GM12874 (cell line): Measurements from ENCODE around the gene FRAT2.

Source experiments
- TF ChIP-seq, protein P1 (sequence below): IDR thresholded peaks from 2 replicates; pipeline ENCODE4 v1.5.1; 2011; ENCODE audit warnings: low read depth, mild to moderate bottlenecking, control low read depth, low read length, moderate library complexity; ENCODE audit not compliant: insufficient read depth

FRAT2 gene

DNA sequence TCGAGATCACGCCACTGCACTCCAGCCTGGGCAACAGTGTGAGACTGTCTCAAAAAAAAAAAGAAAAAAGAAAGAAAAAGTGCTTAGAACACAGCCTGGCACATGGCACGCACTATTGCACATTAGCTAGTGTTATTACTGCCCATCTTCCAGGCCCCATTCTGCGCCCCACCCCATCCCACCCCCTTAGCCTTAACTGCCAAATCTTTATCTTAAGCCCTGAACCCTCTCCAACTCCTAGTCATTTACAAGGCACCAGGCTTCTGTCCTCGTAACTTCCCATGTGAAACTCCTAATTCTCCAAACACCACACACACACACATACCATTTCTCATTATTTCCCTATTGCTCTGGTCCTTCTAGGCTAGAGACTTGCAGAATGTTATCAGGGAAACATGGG, 4.8 kb downstream of the FRAT2 start:
- TF ChIP-seq, protein P1, sequence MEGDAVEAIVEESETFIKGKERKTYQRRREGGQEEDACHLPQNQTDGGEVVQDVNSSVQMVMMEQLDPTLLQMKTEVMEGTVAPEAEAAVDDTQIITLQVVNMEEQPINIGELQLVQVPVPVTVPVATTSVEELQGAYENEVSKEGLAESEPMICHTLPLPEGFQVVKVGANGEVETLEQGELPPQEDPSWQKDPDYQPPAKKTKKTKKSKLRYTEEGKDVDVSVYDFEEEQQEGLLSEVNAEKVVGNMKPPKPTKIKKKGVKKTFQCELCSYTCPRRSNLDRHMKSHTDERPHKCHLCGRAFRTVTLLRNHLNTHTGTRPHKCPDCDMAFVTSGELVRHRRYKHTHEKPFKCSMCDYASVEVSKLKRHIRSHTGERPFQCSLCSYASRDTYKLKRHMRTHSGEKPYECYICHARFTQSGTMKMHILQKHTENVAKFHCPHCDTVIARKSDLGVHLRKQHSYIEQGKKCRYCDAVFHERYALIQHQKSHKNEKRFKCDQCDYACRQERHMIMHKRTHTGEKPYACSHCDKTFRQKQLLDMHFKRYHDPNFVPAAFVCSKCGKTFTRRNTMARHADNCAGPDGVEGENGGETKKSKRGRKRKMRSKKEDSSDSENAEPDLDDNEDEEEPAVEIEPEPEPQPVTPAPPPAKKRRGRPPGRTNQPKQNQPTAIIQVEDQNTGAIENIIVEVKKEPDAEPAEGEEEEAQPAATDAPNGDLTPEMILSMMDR: no peak

DNA sequence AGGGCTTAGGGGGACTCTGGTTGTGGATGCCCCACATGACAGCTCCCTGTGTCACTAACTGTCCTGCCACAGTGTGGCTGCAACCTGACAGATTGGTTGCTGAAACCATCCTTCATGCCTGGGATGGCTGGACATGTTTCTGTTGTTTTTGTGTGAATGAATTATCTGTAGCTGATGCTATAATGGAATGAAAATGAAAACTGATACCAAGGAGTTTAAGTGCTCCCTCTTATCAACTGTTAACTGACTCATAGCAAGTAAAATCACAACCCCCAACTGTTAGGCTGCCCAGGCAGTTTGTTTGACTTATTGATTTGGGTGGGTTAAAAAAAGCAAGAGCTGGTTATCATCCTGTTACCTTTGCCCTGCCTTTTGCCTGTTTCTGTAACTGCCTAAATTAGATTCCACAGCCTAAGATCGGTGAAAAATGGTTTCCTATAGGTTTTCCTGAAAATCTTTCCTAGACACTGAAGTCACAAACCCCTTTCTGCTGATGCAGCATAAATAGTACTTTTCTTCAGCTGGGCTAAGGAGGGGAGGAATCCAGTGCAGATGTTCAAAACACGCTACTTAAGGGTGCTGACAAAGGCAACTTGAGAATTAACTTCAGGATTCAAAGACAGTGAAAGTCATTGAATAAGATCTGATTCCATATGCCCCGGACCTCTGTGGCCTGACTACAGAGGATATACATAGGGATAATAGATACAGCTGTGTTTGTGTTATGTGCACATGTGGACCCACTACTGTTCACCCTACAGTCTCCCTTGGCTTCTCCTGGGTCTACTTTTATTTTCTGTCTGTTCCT, 5.7 kb downstream of the FRAT2 start:
- TF ChIP-seq, protein P1: no peak

DNA sequence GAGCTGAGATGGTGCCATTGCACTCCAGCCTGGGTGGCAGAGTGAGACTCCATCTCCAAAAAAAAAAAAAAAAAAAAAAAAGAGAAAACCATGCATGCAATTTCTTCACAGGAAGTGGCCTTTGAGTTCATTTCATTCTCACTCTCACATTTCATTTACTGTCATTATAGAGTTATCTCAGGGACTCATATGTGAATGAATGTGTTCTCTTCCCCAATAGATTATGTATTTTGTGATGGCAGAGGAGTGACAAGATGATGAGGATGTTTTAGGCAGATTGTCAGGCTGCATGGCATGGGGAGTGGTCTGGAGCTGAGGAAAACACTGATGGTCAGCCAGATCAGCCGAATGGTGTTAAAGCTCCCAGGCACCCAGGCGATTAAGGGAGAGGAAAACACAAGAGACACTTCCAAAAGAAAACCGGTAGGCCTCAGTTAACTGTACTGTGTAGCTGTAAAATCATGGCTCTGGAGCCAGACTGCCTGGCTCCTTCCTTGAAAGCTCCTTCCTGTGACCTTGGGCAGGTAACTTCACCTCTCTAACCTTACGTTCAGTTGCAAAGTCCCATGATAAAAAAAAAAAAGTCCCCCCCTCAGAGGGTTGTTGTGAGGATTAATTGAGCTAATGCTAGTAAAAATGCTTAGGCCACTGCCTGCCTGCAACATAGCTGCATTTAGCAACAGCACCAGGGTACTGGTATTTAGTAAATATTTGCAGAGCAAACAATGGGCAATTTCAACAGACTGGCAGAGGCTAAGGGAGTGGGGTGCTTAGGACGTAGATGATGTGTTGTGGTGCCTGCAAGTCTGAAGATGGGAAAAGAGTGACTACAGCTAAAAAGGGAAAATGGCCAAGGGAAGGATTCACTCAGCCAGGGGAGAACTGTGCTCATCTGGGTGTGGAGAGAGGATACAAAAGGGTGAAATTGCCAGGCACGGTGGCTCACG, 6.9 kb downstream of the FRAT2 start:
- TF ChIP-seq, protein P1: no peak

DNA sequence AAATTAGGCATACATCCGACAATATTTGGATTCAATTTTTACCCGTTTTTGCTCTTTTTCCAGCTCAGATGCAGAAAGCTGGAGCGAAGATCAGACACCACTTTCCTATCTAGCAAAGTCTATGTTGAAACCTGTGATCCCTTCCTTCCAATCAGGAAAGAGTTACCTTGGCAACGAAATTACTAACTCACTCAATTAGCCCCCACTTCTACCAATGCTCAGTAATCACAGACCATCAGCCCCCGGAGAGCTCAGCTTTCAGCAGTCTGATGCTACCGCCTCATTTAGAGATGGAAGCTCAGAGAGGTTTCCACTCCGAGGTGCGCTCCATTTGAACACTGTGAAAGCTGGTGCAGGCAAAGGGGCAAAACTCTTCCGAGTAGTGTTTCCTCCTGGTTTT, 8.8 kb downstream of the FRAT2 start:
- TF ChIP-seq, protein P1: no peak

DNA sequence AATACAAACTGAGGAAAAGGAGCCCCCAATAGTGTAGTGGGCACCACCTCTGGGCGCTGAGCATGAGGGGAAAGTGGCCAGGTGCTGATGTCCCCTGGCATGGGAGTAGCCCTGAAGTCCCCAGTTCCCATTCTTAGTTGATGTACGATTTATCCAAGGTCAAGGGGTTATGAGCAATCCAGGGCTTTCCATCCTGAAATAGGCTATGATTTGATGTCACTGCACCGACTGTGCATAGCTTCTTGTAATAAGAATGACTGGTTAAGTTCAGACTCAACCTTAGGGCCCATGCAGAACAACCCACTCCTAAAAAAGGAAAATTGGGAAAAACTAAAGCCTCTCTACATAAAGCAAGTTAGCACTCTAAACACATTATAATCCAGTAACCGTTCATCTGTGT, 11.0 kb downstream of the FRAT2 start:
- TF ChIP-seq, protein P1: no peak

DNA sequence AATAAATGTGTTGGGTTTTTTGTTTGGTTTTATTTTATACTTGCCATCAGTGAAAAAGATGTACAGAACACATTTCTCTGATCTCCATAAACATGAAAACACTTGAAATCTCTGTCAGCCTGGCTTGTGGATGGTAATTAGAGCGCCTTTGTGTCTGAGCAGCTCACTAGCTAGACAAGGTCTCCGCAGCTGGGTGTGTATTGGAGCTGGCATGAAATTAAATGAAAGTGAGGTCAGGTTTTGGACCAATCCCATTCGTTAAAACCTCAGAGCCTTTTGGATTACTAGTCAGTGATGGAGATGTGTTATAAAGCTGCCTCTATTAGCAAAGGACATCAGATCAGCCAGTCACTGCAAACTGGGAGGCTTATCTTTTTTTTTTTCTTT, 12.7 kb downstream of the FRAT2 start:
- TF ChIP-seq, protein P1: no peak
